Measurements from ENCODE around the gene TNS1.

TNS1 gene

DNA sequence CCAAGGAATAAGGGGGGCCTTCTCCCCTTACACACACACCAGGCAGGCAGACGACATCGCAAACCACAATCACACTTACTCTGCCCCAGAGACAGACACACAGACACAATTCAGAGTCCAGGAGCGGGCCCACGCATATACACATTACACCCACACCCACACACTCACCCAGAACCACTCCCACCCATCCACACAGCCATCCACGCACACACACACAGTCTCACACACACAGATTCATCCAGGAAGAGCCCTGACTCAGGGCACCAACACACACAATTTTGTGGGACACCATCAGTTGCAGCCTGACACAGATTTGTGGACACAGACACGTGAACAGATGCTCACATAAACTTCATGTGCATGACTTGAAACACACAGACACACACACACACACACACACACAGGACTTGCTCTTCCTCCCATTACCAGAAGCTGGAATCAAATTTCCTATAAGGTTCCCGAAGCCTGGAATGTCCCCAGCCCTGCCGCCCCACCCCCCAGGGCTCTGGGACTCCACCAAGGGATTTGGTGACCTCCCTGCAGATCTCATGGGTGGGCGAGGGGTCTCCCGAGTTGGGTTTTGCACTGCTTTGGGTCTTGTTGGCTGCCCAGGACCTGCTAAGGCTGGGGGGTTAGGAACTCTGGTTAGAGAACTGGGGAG, 23.5 kb downstream of the TNS1 start:
- no peak for DNase-seq

- no peak for DNase-seq
These were observed 24.2 kb downstream of the TNS1 start for GRCh38 chr2:217978536-217979150.

- DNase-seq: no peak
These were observed 24.8 kb downstream of the TNS1 start for GRCh38 chr2:217977840-217978535.

- no peak for DNase-seq
These were observed 26.5 kb downstream of the TNS1 start for GRCh38 chr2:217976301-217976700.

DNA sequence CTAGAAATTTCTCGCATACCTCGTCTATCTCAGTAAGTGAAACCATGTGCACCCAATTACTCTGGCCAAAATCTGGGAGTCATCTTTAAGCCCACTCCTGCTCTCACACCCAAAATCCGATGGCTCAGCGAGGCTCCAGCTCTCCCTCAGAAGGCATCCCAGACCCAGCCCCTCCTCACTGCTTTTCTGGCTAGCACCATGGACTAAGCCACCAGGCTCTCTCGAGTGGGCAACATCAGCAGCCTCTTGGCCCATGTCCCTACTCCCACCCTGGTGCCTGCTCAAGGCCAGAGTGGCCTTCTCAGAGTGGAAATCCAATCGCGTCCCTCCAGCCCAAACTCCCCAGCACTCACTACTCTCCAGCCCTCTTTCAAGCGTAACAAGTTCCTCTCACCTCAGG, 27.2 kb downstream of the TNS1 start:
- DNase-seq: no peak

GRCh38 chr2:217974389-217975005, 28.3 kb downstream of the TNS1 start:
- DNase-seq: no peak

- DNase-seq: no peak
These were observed 29.6 kb downstream of the TNS1 start for GRCh38 chr2:217973008-217973787.

DNA sequence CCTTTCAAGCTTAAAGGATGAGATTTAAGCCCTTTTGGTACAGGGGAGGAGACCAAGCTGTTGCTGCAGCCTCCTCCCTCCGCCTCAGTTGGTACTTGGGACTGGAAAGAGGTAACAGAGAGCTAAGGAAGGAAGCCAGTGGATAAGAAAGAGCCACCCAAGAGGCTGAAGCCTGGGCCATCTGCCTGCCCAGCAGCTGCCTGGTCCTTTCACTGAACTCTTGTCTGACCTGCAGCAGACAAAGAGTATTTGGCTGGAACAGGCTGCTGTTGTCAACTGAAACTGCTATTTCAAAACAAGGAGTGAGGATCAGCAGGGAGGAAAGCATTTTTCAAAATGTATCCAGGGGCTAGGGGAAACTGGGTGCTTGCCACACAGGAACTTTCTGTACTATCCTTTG, 30.3 kb downstream of the TNS1 start:
- no peak for DNase-seq

DNA sequence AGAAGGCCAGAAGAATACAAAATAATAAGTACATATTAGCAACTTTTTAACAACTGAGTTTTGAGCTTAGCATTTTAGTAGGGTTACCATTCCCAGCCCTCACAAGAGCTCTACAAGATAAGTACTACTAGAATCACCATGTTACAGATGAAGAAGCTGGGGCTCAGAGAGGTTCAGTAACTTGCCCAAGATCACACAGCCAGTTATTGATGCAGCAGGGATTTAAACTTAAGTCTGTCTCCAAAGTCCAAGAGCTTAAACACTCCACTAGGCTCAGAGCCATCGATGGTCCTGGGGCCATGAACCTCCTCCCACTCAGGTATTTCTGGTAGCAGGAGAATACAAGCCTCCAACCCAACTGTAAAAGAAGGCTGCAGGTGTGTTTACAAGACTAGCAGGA, 30.8 kb downstream of the TNS1 start:
- DNase-seq: no peak

DNA sequence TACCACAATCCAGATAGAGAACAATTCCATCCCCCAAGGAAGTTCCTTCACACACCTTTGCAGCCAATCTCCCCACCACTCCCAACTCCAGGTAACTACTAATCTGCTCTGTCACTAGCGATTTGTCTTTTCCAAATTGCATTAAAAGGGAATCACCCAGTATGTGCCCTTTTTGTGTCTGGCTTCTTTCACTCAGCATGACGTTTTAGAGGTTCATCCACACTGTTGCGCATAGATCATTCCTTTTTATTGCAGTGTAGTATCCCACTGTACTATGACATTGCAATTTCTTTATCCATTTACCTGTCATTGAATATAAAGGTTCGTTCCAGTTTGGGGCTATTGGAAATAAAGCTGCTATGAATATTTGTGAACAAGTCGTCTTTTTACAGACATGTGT, 31.6 kb downstream of the TNS1 start:
- DNase-seq: no peak

GRCh38 chr2:217970206-217970605, 32.6 kb downstream of the TNS1 start:
- DNase-seq: no peak

- no peak for DNase-seq
These were observed 33.2 kb downstream of the TNS1 start for GRCh38 chr2:217969588-217969987.

GRCh38 chr2:217968023-217968422, 34.8 kb downstream of the TNS1 start:
- peak in 1 of 3 donors; percentile 62 for DNase-seq

DNA sequence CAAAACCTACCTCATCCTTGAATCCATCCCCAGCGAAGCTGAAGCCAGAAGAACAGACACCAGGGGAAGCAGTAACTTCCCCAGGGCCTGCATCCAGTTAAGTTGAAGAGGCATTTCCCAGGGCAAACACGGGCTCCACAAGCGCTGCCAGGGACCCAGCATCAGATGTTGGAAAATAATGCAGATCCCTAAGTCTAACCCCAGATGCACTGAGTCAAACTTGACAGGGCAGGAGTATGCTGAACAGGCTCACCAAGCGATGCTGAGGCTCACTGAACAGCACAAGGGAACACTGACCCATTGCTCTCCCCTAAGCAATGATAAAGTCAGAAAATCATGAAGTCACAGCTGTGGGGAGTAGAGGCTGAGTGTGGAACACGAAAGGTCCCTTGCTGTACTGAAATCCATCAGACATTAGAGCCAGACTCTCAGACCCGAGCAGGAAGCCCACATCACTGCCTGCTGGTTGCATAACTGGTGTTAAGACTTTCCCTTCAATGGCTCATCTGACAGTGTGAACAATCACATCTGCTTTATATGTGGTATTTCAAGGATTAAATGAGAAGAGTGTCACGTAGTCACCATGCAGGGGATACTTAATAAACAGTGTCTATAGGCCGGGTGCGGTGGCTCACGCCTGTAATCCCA, 36.2 kb downstream of the TNS1 start:
- DNase-seq: peak; percentile 25 to 39 (median 39)

DNA sequence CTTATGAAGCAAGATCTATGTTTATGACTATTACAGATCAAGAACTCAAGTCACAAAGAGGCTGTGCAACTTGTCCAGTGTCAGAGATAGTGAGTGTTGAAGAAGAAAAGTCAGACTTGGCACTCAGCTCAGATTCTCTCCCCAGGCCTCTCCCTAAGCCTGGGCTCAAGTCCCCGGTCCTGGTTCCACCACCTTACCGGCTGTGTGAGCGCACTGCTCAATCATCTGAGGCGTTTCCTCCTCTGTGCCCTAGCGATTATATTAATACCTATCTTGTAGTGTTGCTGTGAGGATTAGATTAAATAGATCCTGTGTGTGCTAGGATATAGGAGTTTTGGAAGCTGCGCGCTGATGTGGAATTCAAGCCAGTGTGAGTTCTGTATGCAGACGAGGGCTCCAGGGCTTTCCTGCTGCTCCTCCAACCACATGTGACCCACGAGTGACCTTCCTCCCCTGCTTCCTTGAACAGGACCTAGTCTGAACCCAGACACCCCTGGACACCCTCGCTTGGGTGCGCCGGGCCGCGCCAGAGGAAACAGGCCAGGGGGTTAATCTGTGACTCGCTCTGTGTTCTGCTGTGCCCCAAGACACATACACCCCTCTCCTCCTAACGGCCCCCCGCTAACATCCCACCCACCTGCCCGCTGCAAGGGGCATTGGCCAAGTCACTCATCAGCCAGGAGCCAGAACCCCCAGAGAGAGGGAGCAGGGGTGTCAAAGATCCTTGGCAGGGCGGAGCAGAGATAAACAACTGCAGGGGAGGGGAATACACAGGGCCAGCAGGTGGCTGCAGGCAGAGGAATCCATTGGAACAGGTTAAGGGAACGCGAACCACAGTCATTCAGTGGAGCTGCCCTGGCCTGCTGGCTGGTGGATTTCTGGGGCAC, 38.3 kb downstream of the TNS1 start:
- no peak for DNase-seq

DNA sequence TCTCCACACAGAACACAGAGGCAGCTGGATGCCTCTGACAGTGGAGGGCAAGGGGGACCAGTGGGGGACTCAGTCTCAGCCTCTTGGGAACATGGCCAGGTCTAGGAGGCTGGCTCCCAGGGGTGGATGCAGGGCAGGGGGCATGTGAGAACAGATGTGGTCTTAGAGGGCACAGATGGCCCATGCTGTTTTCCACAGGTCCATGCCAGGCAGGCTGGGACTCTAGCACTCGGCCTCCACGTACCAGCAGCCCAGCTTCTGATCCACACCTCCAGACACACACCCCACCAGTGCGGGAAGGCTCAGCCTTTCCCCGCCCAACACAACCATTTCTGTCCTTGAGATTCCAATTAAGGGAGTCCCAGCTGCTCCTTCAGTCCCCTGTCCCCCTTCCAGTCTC, 42.4 kb downstream of the TNS1 start:
- DNase-seq: no peak

DNA sequence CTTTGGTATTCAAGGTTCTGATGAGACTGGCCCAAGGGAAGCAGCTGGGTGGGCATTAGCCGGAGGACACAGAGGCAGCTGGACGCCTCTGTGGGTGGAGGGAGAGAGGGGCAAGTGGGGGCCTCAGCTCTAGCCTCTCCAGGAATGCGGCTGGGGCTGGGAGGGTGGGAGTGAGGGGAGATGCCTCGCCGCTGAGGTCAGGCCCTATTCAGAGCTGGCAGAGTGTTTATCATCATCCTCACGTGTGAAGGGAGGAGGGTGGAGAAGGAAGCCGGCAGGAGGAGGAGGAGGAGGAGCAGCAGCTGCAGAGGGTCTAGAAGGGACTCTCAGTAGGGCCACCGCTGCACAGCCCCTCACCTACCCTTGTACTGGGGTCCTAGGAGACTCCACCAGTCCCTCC, 43.1 kb downstream of the TNS1 start:
- no peak for DNase-seq

DNA sequence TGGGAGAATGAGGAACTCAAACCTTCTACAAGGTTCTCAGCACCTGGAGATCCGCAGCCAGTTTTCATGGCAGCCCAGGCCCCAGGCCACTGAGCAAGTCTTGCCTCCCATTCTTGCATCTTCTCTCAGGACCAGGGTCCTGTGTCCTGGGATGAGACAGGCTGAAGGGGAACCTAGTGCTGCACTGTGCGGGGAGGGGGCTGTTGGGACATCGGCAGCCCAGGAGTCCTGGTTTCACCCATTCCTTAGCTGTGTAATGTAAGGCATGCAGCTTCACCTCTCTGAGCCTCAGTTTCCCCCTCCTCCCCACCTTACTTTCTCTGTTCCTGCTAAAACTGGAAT, 43.9 kb downstream of the TNS1 start:
- DNase-seq: no peak

- DNase-seq: no peak
These were observed 44.5 kb downstream of the TNS1 start for GRCh38 chr2:217958206-217958883.

GRCh38 chr2:217956586-217957457, 46.0 kb downstream of the TNS1 start:
- DNase-seq: no peak

All from suppressor macrophage treated with lipopolysaccharide for 1 hour (primary cell).